Gastrocnemius medialis (tissue), 4 donors: ENCODE results near the gene B4GALT1. TPM values are rescaled to one million over a fixed set of nuclear protein-coding genes. Genes with fewer than 3 reads are reported as not detected.

Source experiments
- ATAC-seq, 2 donors: fragments of 150-250 bp; one replicate each; pipeline ENCODE4 v1.9.1; 2016
- DNase-seq, 2 donors: peaks; one replicate each; pipeline ENCODE4 v3.0.0-alpha.2; 2019
- H3K27ac ChIP-seq, 4 donors: fragments of 200-600 bp; sonication (generic); 1 replicate in 1 of 4; 2 replicates in 3 of 4; pipeline ENCODE4 v1.5.1; 2016 to 2018; ENCODE audit warnings: mild to moderate bottlenecking in 2 of 4, moderate library complexity in 1 of 4
- H3K27me3 ChIP-seq, 3 donors: fragments of 200-600 bp; sonication (generic) in 2 of 3; 1 replicate in 1 of 3; 2 replicates in 2 of 3; pipeline versions ENCODE4 v1.5.1 to v1.6.0; 2016 to 2019; ENCODE audit warnings: mild to moderate bottlenecking in 1 of 3, moderate library complexity in 1 of 3
- H3K36me3 ChIP-seq, 2 donors: fragments of 200-600 bp; sonication (generic) in 1 of 2; one replicate each; pipeline ENCODE4 v1.5.1; 2017 to 2018
- H3K4me1 ChIP-seq, 2 donors: fragments of 200-600 bp; sonication (generic) in 1 of 2; one replicate each; pipeline ENCODE4 v1.5.1; 2016 to 2017; ENCODE audit warnings: mild to moderate bottlenecking in 2 of 2
- H3K4me3 ChIP-seq, 4 donors: fragments of 200-600 bp; sonication (generic) in 3 of 4; 1 replicate in 1 of 4; 2 replicates in 3 of 4; pipeline ENCODE4 v1.5.1; 2016 to 2019; ENCODE audit warnings: mild to moderate bottlenecking in 2 of 4
- H3K9me3 ChIP-seq, 3 donors: fragments of 200-600 bp; sonication (generic) in 2 of 3; 1 replicate in 1 of 3; 2 replicates in 2 of 3; pipeline ENCODE4 v1.5.1; 2016 to 2019
- CTCF ChIP-seq, 5 experiments: fragments of 450-650 bp in 3 of 5; fragments of 200-600 bp in 2 of 5; sonication (generic) in 2 of 5; IDR thresholded peaks in 4 of 5; conservative IDR thresholded peaks in 1 of 5; 1 replicate in 4 of 5; 2 replicates in 1 of 5; pipeline ENCODE4 v1.5.1; 2016 to 2019; ENCODE audit warnings: antibody characterized with exemption in 5 of 5, mild to moderate bottlenecking in 3 of 5, moderate library complexity in 3 of 5
- POLR2A ChIP-seq, 2 donors: fragments of 450-650 bp; IDR thresholded peaks; one replicate each; pipeline ENCODE4 v1.6.1; 2017; ENCODE audit warnings: antibody characterized with exemption in 2 of 2, mild to moderate bottlenecking in 2 of 2, moderate library complexity in 2 of 2
- in situ Hi-C, 4 donors: fragments of 200-750 bp; cut with MboI; loops; one replicate each; pipeline versions ENCODE4 v1.15.0 to v1.8.0; 2017; ENCODE audit warnings: low sequenced_read_pairs in 4 of 4
- intact Hi-C: fragments of 100-400 bp; cut with DNase I; formaldehyde crosslinking; loops from one replicate; pipeline ENCODE4 v1.15.1; 2023; ENCODE audit warnings: low total_unique reads
- total RNA-seq, 4 donors: library from RNA; depleted of rRNA; stranded (reverse); fragments of >200 nt; gene quantifications; one replicate each; pipeline versions ENCODE4 v1.1.0 to v1.2.3, GENCODE V29; 2016

Gene B4GALT1
- total RNA-seq, 4 donors from 2014 or later: 24.2 to 56.2 (median 42.7) TPM

DNA sequence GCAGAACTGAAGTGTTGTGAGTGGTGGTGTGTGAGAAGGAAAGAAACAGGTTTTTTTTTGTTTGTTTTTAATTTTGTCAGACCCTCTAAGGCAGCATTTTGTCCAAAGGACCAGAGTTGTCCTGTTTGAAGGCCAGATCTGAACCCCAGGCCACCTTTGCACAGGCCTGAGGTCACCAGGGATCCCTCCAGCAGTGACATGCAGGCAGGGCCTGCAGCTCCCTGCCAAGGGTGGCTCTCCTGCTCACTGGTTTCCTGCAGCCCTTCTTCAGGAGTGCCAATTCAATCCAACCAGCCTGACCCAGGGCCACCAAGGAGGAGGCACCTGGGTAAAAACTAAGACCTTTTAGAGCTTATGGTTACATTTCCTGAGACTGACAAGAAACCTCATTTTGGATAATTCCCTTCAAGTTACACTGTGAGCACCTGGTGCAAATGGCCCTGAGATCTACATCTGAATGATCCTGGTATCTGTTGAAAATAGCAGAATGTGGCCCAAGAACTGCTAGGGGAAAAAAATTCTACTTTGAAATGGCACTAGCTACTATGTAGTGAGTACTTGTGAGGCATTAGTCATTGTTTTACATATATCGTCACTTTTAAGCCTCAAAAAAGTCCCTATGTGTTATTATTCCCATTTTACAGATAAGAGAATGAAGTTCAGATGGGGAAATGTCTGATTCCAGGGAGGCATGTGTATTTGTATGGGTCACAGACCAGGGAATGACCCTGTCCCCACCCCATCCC is 57.1 kb downstream of the B4GALT1 start:
- DNase-seq: no peak
- no peaks in the 10 kb centered on the region for H3K27me3 ChIP-seq
- TF ChIP-seq POLR2A (IDR thresholded peaks at IDR 0.05) (no peak), CTCF (IDR thresholded peaks at IDR 0.05 in 4 of 5, conservative IDR thresholded peaks at IDR 0.05 in 1 of 5) (no peak)
- H3K4me3 ChIP-seq: no peak overlapping the region
- in situ Hi-C loops: no loop called here
- ATAC-seq: no peak
- peaks cover 0 to 20% of the 10 kb centered on the region in 2 donors for H3K36me3 ChIP-seq
- peaks cover 18 to 20% of the 10 kb centered on the region in 2 donors for H3K4me1 ChIP-seq
- H3K27ac ChIP-seq: peak overlapping the region in 1 of 4 donors; percentile 5
- H3K9me3 ChIP-seq: no peaks in the 10 kb centered on the region
- intact Hi-C loops: no loop called here

- Histone ChIP-seq H3K4me3 (no peak overlapping the region), H3K9me3 (no peaks in the 10 kb centered on the region), H3K27me3 (no peaks in the 10 kb centered on the region), H3K36me3 (peaks cover 0 to 20% of the 10 kb centered on the region in 2 donors), H3K4me1 (peaks cover 18 to 20% of the 10 kb centered on the region in 2 donors), H3K27ac (peak overlapping the region in 2 of 4 donors; percentile 4 to 5)
- no peak for DNase-seq
- in situ Hi-C loops: no loop called here
- TF ChIP-seq CTCF (IDR thresholded peaks at IDR 0.05 in 4 of 5, conservative IDR thresholded peaks at IDR 0.05 in 1 of 5) (no peak), POLR2A (IDR thresholded peaks at IDR 0.05) (no peak)
- intact Hi-C loops: no loop called here
- no peak for ATAC-seq
These were observed 58.0 kb downstream of the B4GALT1 start for GRCh38 chr9:33109097-33109496.

GRCh38 chr9:33108472-33108871 is 58.7 kb downstream of the B4GALT1 start:
- Histone ChIP-seq H3K4me3 (no peak overlapping the region), H3K9me3 (no peaks in the 10 kb centered on the region), H3K36me3 (peaks cover 0 to 15% of the 10 kb centered on the region in 2 donors), H3K4me1 (peaks cover 18 to 20% of the 10 kb centered on the region in 2 donors), H3K27me3 (no peaks in the 10 kb centered on the region), H3K27ac (no peak overlapping the region)
- ATAC-seq: no peak
- TF ChIP-seq CTCF (IDR thresholded peaks at IDR 0.05 in 4 of 5, conservative IDR thresholded peaks at IDR 0.05 in 1 of 5) (no peak), POLR2A (IDR thresholded peaks at IDR 0.05) (no peak)
- in situ Hi-C loops: no loop called here
- intact Hi-C loops: no loop called here
- DNase-seq: no peak

- H3K27ac ChIP-seq: peak overlapping the region; percentile 68 to 76 (median 73)
- H3K27me3 ChIP-seq: no peaks in the 10 kb centered on the region
- TF ChIP-seq CTCF (IDR thresholded peaks at IDR 0.05 in 4 of 5, conservative IDR thresholded peaks at IDR 0.05 in 1 of 5): no peak
- TF ChIP-seq POLR2A (IDR thresholded peaks at IDR 0.05): no peak
- H3K4me3 ChIP-seq: no peak overlapping the region
- in situ Hi-C loops (no loop called here), intact Hi-C loops (loop anchor here (2.0 kb wide), 1 partner anchor 25 kb away; no protein-coding TSS in a partner anchor)
- no peaks in the 10 kb centered on the region for H3K9me3 ChIP-seq
- ATAC-seq: no peak
- peaks cover 0 to 8% of the 10 kb centered on the region in 2 donors for H3K36me3 ChIP-seq
- DNase-seq: no peak
- peaks cover 18 to 20% of the 10 kb centered on the region in 2 donors for H3K4me1 ChIP-seq
These were observed 59.4 kb downstream of the B4GALT1 start for GRCh38 chr9:33107762-33108161.
